Bone marrow (tissue), 2 donors: ENCODE measurements around the gene KCTD19.

Experiments used
- DNase-seq, 2 donors: peaks; one replicate each; lab custom pipeline; 2025; lab: John Stamatoyannopoulos, UW

Gene KCTD19

GRCh38 chr16:67283039-67283825, 43.3 kb downstream of the KCTD19 start:
- no peak for DNase-seq

- DNase-seq, result no peak
These were observed 44.1 kb downstream of the KCTD19 start for GRCh38 chr16:67282447-67282805.

- no peak for DNase-seq
These were observed 44.8 kb downstream of the KCTD19 start for GRCh38 chr16:67281536-67282446.

- DNase-seq, result no peak
These were observed 46.2 kb downstream of the KCTD19 start for GRCh38 chr16:67280090-67281015.

GRCh38 chr16:67279296-67280089, 47.0 kb downstream of the KCTD19 start, which contains the start of gene PLEKHG4:
Gene PLEKHG4, plus strand, starts transcription at chr16:67279532. Its CDS starts 513 bp downstream, at chr16:67280045.
- DNase-seq, result peak; percentile 62 to 68

- peak in 1 of 2 donors; percentile 62 for DNase-seq
These were observed 47.7 kb downstream of the KCTD19 start for GRCh38 chr16:67278773-67279295.

- no peak for DNase-seq
These were observed 48.4 kb downstream of the KCTD19 start for GRCh38 chr16:67277999-67278772.

- DNase-seq, result no peak
These were observed 49.1 kb downstream of the KCTD19 start for GRCh38 chr16:67277294-67277998.

GRCh38 chr16:67275321-67275720, 51.2 kb downstream of the KCTD19 start:
- no peak for DNase-seq

GRCh38 chr16:67271446-67271845, 55.1 kb downstream of the KCTD19 start:
- no peak for DNase-seq

- DNase-seq, result no peak
These were observed 55.6 kb downstream of the KCTD19 start for GRCh38 chr16:67270931-67271338.

- no peak for DNase-seq
These were observed 56.8 kb downstream of the KCTD19 start for GRCh38 chr16:67269766-67270165.

GRCh38 chr16:67268136-67268579, 58.4 kb downstream of the KCTD19 start:
- no peak for DNase-seq

- no peak for DNase-seq
These were observed 60.7 kb downstream of the KCTD19 start for GRCh38 chr16:67265834-67266233.

- no peak for DNase-seq
These were observed 61.7 kb downstream of the KCTD19 start for GRCh38 chr16:67264866-67265265.

GRCh38 chr16:67264277-67264676, 62.3 kb downstream of the KCTD19 start:
- no peak for DNase-seq

GRCh38 chr16:67263201-67263600, 63.3 kb downstream of the KCTD19 start:
- no peak for DNase-seq

- DNase-seq, result peak in 1 of 2 donors; percentile 50
These were observed 66.0 kb downstream of the KCTD19 start for GRCh38 chr16:67260426-67261063.

- DNase-seq, result no peak
These were observed 66.8 kb downstream of the KCTD19 start for GRCh38 chr16:67259705-67260104.
